ENCODE measurements around the gene SIAH3.

SIAH3 gene

GRCh38 chr13:45860240-45860639 is 8.7 kb upstream of the SIAH3 start:
- DNase-seq: no peak

GRCh38 chr13:45859705-45860104 is 8.2 kb upstream of the SIAH3 start:
- DNase-seq: no peak

- no peak for DNase-seq
Measured at GRCh38 chr13:45852494-45852893, 941 bp upstream of the SIAH3 start.

GRCh38 chr13:45851956-45852355 is 403 bp upstream of the SIAH3 start:
- no peak for DNase-seq

GRCh38 chr13:45850027-45850613 is 1.4 kb downstream of the SIAH3 start:
- DNase-seq: no peak

DNA sequence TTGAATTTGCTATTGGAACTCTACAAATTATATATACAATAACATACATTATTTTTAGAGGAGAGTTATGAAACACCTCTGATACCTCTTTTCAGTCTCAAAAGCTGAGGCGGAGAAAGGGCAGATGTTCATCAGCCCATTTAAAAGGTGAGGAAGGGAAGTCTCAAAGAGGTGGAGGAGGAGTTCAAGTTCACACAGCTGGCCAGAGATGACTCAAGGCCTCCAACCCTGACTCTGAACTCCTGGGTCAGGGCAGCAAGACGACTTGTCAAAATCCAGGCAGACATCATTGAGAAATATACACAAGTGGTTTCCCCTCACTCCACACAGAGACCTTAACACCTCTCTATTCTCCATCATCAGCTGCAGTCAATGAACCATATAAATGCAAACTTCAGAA is 2.1 kb downstream of the SIAH3 start:
- no peak for DNase-seq

DNA sequence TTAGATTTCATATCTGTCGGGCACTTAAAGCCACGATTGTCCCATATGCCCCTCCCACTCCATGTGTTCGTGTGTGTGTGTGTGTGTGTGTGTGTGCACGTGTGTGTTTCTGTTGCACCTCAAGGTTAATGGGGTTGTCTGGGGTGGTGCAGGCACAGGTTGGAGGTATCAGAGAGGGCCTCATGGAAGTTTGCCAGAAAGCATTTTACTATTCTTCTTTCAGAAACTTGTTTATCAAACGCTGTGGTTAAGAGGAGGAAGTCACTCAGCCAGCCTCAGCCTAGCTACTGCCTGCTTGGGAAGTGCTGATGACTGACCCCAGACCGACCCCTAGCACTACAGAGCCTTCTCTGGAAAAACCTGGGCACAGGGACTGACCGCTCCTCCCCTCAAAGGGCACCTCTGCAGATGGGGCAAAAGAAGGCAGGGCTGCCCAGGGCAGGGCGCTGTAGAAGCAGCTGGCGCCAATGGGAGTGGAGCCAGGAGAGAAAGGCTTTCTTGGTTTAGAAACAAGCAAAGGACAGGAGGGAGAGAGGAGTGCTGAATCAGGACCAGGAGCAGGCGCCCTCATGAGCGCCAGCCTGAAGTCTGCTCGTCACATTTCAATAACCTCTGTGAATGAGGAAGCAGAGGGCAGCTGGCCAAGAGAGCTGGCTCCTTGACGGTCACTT is 3.9 kb downstream of the SIAH3 start:
- DNase-seq: no peak

DNA sequence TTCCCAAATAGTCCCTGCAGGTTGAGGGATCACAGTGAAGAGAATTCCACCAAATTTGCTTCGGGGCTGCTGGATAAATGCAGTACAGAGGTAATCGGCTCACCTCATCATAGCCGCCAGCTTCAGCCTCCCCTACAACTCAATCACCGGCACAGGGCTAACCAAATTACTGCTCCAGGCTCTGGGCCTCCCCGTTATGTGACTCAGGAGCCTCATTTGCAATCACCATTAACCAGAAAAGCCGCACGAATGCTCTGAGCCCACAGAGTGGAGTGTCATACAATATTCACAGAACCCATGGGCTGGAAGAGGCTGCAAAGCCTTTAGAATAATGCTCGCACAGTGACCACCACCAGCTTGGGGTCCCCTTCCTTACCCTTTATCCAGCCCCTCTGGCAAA is 4.9 kb downstream of the SIAH3 start:
- DNase-seq: no peak

- DNase-seq: no peak
Measured at GRCh38 chr13:45838171-45838745, 13.3 kb downstream of the SIAH3 start.

GRCh38 chr13:45837111-45837510 is 14.4 kb downstream of the SIAH3 start:
- no peak for DNase-seq

- no peak for DNase-seq
Measured at GRCh38 chr13:45834411-45834994, 17.1 kb downstream of the SIAH3 start.

- no peak for DNase-seq
Measured at GRCh38 chr13:45833663-45834375, 17.7 kb downstream of the SIAH3 start.

DNA sequence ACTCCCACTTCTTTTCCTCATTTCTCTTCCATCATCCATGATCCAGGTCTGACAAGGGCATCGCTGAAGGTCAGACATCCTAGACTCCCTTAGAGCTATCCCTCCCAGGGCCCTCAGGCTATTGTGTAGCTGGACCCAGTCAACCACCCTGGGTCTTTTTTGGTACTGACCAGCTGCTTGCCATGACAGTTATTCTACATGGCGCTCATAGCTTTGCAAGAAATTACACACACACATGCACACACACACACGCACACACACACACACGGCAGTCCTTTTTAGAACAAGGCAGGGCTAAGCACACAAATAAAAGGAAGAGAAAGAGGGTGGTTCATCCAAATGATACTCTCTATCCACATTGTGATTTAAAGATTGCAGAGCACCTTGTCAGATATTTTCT is 18.3 kb downstream of the SIAH3 start:
- no peak for DNase-seq

DNA sequence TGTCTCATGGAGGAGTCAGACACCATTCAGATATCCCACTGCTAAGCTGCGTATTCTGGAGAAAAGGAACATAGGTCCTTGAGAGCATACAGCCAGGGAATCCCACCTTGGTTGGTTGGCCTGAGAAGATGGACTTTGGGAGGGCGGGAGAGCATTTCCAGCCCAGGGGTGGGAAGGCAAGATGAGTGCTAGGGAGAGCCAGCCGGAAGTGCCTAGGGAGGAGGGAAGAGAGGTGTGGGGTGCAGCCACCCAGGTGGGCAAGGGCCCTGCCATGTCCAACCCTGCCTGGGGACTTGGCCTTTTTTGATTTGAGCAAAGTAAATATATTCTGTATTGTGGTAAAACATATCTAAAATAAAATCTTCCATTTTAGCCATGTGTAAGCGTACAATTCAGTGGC is 19.7 kb downstream of the SIAH3 start:
- no peak for DNase-seq

- no peak for DNase-seq
Measured at GRCh38 chr13:45830121-45830520, 21.4 kb downstream of the SIAH3 start.

GRCh38 chr13:45828256-45828968 is 23.1 kb downstream of the SIAH3 start:
- no peak for DNase-seq

DNA sequence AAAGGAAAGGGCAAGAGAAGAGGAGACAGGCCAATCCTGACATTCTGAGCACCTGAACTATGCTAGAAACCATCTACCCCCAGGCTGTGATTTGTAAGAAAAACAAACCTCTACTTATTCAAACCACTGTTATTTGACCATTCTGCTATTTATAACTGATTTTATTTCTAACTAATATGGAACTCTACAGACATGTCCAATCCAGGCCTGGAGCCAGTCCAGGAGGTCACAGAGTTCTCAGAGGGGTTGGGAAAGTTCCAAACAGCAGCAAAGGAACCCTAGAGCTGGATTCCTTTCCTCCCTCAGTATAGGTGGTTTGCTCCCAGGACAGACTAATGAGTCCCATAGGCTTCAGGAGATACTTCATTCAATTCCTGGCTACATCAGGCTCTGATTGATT is 24.2 kb downstream of the SIAH3 start:
- no peak for DNase-seq

GRCh38 chr13:45826731-45827130 is 24.8 kb downstream of the SIAH3 start:
- DNase-seq: no peak

DNA sequence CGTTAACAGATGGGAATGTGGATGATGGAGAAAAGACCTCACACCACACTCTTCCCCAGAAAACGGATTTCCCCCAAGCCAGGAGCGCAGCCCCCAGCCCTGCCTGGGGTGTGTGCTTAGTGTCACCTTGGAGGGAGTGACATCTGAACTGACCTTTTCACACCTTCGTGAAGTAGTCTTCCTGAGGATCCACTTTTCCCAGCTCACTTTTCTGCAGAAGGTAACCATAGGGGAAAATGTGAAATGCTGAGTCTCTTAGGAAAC is 26.2 kb downstream of the SIAH3 start:
- DNase-seq: no peak

DNA sequence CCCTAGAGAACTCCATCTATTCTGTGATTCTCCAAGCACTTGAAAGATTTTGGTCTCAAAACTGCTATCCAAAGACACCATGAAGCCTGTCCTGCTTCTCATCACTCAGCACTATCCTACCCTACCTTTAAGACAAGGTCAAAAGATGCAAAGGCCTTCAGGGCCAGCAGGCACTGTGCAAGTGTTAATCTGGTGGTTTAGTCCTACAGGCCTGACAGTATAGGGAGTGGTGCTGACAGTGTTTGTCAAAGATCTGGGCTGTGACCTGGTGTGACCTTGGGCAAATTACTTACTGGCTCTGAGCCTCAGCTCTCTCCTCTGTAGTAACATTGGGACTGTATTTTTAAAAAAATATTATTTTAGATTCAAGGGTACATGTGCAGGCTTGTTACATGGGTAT is 28.0 kb downstream of the SIAH3 start:
- no peak for DNase-seq

- DNase-seq: no peak
Measured at GRCh38 chr13:45821811-45822210, 29.7 kb downstream of the SIAH3 start.

DNA sequence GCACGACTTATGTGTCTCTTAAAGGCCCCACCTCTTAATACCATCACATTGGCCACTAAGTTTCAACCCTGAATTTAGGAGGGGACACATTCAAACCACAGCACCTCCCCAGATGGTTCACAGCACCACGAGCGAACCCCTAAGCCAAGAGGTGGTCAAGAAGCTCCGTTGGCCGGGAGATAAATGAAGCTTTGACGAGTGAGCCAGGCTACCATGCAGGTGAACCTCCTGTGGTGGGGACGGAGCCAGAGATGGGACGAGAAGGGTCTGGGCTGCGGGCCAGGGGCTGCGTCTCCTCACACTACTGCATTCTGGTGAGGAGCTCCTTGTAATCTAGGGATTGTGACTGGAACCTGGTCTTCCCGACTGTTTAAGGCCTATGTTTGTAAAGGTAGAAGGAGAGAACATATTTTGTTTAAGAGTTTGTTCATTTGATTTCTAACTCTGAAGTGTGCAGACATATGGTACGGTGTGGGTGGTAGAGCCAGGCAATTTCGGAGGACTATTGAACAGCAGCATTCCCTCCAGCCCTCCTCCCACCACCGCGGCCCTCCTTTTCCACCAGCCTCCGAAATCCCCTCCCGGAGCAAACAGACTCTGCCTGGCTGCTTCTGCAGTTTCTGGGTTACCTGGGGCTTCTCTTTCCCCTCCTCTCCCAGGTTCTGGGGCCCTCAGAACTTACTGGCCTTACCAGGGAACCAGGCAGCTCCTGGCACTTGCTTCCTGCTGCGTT is 31.3 kb downstream of the SIAH3 start:
- DNase-seq: no peak

DNA sequence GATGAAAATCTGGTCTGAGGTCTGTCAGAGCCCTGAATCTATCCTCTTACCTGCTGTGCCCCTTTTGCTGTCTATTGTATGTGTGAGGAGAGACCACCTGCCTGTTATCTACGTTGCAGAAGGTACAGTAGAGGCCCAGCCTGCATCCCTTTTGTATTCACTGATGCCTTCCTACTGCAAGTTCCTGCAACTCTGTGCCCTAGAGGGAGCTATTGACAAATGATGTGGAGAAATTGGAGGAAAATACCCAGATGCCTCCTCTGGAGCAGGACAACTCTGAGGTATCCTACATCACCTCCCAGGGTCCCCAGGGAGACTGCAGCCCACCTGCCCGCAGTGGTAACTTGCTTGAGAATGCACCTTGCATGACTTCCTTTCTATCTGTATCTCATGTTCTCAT is 33.7 kb downstream of the SIAH3 start:
- DNase-seq: no peak

Data from NK-92 treated with Interleukin-12 subunit alpha and Interleukin-12 subunit beta, amount 100 ng/mL, for 24 hours (cell line).